Fibroblast of lung (primary cell): Measurements from ENCODE around the gene ACOX1.

Source experiments
- CTCF ChIP-seq, 2 donors: IDR thresholded peaks in 1 of 2; conservative IDR thresholded peaks in 1 of 2; 1 replicate in 1 of 2; 2 replicates in 1 of 2; pipeline ENCODE4 v1.5.1; 2011 to 2012; ENCODE audit warnings: low read length in 2 of 2, control low read depth in 1 of 2, inconsistent platforms in 1 of 2, low read depth in 1 of 2, mild to moderate bottlenecking in 1 of 2
- EZH2 ChIP-seq: IDR thresholded peaks from 2 replicates; pipeline ENCODE4 v1.5.1; 2012; ENCODE audit warnings: low read length, control low read depth, mild to moderate bottlenecking; ENCODE audit errors: missing control alignments

GRCh38 chr17:75925912-75926311, 53.1 kb downstream of the ACOX1 start:
- TF ChIP-seq CTCF (conservative IDR thresholded peaks at IDR 0.05 in 1 of 2, IDR thresholded peaks at IDR 0.05 in 1 of 2; ENCODE audit: low read depth in 1 of 2, low read length in 2 of 2) (no peak), EZH2 (no peak)
